NCI-H345 (cell line): ENCODE measurements around the gene TMEM167B.

Experiments
- DNase-seq: peaks from one replicate; lab custom pipeline; 2025; lab: John Stamatoyannopoulos, UW

Gene TMEM167B

GRCh38 chr1:109083501-109083900, 7.1 kb upstream of the TMEM167B start:
- DNase-seq: no peak

DNA sequence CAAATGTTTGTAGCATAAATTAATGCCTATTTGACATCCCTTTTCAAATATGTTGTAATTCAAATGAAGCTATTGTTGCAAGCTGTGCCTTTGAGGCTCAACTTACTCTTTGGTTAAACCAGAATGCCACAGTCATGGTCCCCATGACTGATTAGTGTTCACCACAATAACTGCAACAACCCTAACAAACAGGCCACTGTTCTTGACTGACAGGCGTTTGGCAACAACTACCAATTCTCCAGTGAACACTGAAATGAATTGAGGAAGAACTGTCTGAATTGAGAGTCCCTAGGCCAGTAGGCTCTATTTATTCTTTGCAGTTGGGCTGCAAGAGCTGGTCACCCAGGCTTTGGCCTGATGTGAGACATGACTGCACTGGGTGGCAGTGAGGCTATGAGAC, 6.6 kb upstream of the TMEM167B start:
- DNase-seq: no peak

DNA sequence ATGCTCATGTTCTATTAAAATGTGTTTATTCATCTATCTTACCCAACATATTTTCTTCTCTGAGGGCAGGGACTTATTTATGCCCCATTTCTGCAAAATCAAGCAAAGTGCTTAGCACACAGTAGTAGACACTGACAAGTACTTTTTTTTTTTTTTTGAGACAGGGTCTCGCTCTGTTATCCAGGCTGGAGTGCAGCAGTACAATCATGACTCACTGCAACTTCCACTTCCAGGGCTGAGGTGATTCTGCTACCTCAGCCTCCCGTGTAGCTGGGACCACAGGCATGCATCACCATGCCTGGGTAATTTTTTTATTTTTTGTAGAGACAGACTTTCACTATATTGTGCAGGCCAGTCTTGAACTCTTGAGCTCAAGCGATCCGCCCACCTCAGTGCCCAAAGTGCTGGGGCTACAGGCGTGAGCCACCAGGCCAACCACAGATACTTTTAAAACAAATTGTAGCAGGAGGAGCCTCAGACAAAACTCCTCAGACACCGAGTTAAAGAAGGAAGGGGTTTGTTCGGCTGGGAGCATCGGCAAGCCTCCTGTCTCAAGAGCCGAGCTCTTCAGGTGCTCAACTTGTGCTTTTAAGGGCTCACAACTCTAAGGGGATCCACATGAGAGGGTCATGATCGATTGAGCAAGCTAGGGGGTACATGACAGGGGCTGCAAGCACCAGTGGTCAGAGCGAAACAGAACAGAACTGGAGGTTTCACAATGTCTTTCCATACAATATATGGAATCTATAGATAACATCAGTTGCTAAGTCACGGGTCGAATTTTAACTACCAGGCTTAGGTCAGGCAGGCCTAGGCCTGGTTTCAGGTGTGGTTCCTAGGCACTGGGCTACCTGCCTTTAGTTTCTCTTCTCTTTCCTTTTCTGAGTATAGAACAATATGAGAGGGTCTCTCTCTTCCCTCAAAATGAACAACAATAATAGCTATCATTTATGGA, 5.7 kb upstream of the TMEM167B start:
- no peak for DNase-seq

GRCh38 chr1:109089242-109090015, 1.1 kb upstream of the TMEM167B start:
- peak; percentile 89 for DNase-seq

- DNase-seq: peak; percentile 51
Observed at GRCh38 chr1:109091078-109091838, 694 bp downstream of the TMEM167B start.

DNA sequence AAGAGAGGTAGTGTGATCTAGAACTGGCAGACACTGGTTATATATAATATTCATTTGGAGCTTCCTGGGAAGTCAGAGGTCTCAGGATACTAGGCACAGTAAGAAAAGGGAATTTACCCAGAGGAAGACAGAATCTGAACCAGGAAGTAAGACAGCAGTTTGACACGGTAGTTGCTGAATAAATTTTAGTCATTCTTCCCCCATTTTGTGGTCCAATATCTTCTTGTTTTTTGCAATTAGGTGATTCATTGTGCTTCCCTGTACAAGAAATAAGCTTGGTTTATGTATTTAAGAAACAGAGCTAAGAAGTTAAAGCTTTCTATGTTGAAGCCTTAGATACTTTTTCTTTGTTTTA, 1.3 kb downstream of the TMEM167B start:
- DNase-seq: no peak

DNA sequence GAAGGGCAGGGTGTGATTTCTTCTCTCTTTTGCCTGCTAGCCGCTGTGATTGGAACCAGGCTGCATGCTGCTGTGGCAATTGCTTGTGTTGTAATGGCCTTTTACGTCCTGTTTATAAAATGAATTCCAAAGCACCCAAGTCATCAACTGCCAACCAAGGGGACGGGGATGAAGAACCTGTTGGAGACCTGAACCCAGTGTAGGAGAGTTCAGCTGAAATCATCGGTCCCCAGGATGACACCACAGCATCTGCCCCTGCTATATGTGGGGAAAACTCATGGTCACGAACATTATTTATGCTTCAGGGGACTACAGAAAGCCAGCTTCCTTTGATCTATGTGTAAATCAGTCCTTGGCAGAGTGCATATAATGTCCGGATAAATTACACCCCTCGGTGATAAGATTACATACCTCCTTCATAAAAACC, 3.8 kb downstream of the TMEM167B start:
- DNase-seq: no peak

- DNase-seq: no peak
Observed at GRCh38 chr1:109094871-109095270, 4.3 kb downstream of the TMEM167B start.

DNA sequence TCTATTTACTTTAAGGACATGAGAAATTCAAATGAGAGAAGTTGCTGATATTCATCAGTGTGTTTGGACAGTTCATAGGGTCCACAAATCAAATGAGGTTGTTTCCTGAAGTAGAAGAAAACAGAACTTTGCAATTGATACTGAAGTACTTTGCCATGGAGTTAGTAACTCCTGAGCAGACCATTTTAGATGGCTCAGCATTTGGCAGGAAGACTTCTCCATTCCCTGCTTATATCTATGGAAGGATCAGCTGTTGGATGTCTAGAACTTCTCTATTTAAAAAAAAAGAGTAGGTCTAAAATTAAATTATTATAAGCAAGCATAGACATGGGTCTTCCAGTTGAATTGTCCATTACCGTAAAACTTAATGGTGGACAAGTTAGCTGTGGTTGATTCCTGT, 5.1 kb downstream of the TMEM167B start:
- DNase-seq: no peak

GRCh38 chr1:109096120-109096519, 5.6 kb downstream of the TMEM167B start:
- DNase-seq: no peak

DNA sequence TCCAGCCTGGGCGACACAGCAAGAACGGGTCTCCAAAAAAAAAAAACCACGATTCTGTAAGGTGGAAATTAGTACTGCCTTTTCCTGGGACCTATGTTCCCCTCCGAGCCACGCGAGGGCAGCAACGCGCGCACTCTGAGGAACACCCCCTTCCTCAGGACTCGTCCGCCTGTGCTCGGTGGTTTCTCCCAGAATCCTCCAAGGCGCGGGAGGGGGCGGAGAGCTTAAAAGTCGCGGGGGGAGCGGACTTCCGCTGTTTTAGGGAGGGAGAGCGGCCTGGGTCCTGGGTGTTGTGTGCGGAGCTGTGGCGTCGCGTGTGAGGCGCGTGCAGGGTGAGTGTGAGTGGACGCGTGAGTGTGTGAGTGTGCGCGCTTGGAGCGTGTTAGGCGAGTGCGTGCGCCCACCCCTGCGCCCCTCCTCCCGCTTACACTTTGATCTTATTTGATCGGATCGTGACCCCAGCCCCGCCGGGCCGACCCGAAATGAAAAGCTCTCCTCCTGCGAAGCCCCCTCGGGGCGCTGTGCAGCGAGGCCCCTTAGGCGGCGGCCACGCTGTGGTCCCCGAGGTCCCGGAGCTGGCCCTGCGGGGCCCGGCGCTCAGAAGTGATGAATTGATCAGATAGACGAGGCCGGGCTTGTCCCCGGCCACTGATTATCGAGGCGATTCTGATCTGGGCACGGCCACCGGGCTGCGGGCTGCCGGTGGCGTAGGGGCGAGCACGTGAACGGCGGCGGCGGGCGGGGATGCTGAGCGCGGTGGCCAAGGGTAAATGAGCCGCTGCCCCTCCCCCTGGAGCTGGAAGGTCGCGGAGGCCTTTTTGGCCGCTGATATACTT, 9.6 kb downstream of the TMEM167B start:
- peak; percentile 98 for DNase-seq

- DNase-seq: no peak
Observed at GRCh38 chr1:109104364-109105151, 14.0 kb downstream of the TMEM167B start.

- DNase-seq: no peak
Observed at GRCh38 chr1:109105881-109106280, 15.3 kb downstream of the TMEM167B start.

- DNase-seq: no peak
Observed at GRCh38 chr1:109107785-109108184, 17.2 kb downstream of the TMEM167B start.

DNA sequence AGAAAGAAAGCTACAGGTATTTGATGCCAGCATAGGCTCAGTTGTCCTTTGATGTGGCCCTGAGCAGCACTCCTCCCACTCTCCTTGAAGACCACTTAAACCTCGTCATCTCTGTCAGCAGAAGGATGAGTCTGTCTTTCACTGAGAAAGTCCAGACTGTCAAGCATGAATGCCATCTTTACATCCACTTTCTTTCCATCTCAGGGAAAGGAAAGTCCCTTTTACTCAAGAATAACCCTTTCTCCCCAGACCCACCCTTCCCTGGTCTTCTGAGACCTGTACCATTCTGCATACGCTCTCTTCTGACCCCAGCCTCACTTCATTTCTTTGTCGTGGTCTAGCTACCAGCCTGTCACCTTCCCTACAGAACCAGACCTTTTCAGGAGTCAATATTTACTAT, 19.3 kb downstream of the TMEM167B start:
- DNase-seq: no peak

GRCh38 chr1:109111386-109112055, 21.0 kb downstream of the TMEM167B start:
- DNase-seq: no peak

DNA sequence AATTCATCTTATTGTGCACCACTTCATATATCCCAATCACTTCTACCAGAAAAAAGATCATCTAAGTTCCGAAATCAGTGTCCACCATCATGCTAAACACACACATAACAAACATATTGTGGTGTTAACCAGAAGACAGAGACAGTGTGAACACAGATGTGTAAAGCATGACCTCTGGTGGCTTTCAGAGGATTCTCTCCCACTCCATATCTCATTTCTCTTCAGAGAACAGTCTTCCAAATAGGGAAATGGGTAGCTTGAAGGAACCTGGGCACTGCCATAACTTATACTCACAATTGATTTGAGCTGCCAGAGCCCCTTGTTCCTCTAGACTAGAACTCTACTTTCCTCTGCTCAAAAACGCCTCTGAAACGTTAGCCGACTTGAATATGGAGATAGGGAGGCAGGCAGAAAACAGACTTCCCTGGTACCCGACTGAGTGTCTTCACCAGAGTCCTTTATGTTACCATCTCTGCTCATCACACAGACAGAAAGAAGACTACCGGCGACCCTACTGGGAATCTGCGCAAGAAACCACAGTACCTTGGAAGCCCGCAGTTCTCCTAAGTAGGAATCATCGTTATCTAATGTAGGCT, 21.6 kb downstream of the TMEM167B start:
- DNase-seq: peak; percentile 38

GRCh38 chr1:109112652-109113285, 22.2 kb downstream of the TMEM167B start:
- peak; percentile 97 for DNase-seq
